Loucy (cell line): Measurements from ENCODE around the gene FHAD1.

Source experiments
- EZH2phosphoT487 ChIP-seq: fragments of 200-600 bp; IDR thresholded peaks from 2 replicates; pipeline ENCODE4 v1.6.1; 2018; ENCODE audit warnings: antibody characterized with exemption, mild to moderate bottlenecking, moderate library complexity, borderline replicate concordance
- TF ChIP-seq, protein P1 (sequence below): fragments of 200-600 bp; sonication (generic); conservative IDR thresholded peaks from 2 replicates; pipeline ENCODE4 v1.5.1; 2014; ENCODE audit warnings: mild to moderate bottlenecking, antibody characterized with exemption, low read length

DNA sequence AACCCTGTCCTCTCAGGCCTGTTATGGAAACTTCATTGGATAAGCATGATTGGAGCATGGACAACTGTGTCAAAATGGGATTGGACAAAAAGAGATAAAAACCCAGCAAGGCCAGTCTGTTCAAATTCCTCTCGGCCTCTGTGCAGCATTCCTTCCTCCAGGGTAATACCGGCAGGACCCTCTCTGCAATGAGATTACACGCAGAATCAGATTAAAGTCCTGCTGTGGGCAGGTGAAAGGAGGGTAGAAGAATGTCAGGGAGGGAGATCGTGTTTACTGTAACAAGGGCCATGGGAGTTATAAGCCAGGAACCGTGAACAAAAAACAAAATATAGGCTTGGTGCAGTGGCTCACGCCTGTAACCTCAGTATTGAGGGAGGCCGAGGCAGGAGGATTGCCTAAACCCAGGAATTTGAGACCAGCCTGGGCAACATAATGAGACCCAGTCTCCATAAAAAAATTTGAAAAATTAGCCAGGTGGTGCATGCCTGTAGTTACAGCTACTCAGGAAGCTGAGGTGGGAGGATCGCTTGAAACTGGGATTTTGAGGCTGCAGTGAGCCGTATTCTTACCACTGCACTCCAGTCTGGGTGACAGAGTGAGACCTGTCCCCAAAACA is 157.0 kb downstream of the FHAD1 start:
- TF ChIP-seq, protein P1, sequence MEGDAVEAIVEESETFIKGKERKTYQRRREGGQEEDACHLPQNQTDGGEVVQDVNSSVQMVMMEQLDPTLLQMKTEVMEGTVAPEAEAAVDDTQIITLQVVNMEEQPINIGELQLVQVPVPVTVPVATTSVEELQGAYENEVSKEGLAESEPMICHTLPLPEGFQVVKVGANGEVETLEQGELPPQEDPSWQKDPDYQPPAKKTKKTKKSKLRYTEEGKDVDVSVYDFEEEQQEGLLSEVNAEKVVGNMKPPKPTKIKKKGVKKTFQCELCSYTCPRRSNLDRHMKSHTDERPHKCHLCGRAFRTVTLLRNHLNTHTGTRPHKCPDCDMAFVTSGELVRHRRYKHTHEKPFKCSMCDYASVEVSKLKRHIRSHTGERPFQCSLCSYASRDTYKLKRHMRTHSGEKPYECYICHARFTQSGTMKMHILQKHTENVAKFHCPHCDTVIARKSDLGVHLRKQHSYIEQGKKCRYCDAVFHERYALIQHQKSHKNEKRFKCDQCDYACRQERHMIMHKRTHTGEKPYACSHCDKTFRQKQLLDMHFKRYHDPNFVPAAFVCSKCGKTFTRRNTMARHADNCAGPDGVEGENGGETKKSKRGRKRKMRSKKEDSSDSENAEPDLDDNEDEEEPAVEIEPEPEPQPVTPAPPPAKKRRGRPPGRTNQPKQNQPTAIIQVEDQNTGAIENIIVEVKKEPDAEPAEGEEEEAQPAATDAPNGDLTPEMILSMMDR, result no peak
- TF ChIP-seq EZH2phosphoT487, result no peak
